Rectal smooth muscle tissue (tissue), 1 donor: ENCODE results near the gene IQCK.

Experiments
- H3K27ac ChIP-seq: one replicate; pipeline ENCODE4 v1.7.0; 2013; ENCODE audit warnings: low read depth, low read length, inconsistent platforms
- H3K27me3 ChIP-seq: one replicate; pipeline ENCODE4 v1.7.0; 2013; ENCODE audit warnings: low read length; ENCODE audit not compliant: control insufficient read depth, insufficient read depth
- H3K36me3 ChIP-seq: one replicate; pipeline ENCODE4 v1.7.0; 2013; ENCODE audit warnings: low read length; ENCODE audit not compliant: control insufficient read depth, insufficient read depth
- H3K4me1 ChIP-seq: one replicate; pipeline ENCODE4 v1.7.0; 2013; ENCODE audit warnings: low read length; ENCODE audit not compliant: control insufficient read depth, insufficient read depth
- H3K4me3 ChIP-seq: one replicate; pipeline ENCODE4 v1.7.0; 2013; ENCODE audit warnings: low read length
- H3K9ac ChIP-seq: one replicate; pipeline ENCODE4 v1.7.0; 2013; ENCODE audit warnings: low read length

Gene IQCK

GRCh38 chr16:19737306-19738038 lies 19.4 kb downstream of the IQCK start:
- Histone ChIP-seq H3K4me1 (no peaks in the 10 kb centered on the region), H3K4me3 (no peak overlapping the region), H3K36me3 (no peaks in the 10 kb centered on the region), H3K27me3 (no peaks in the 10 kb centered on the region), H3K27ac (no peak overlapping the region), H3K9ac (no peak overlapping the region)

- Histone ChIP-seq H3K36me3 (no peaks in the 10 kb centered on the region), H3K27ac (no peak overlapping the region), H3K9ac (no peak overlapping the region), H3K4me1 (no peaks in the 10 kb centered on the region), H3K27me3 (no peaks in the 10 kb centered on the region), H3K4me3 (no peak overlapping the region)
These were observed 23.3 kb downstream of the IQCK start for GRCh38 chr16:19741354-19741753.

GRCh38 chr16:19743816-19744159 lies 25.7 kb downstream of the IQCK start:
- Histone ChIP-seq H3K27me3 (no peaks in the 10 kb centered on the region), H3K4me3 (no peak overlapping the region), H3K4me1 (no peaks in the 10 kb centered on the region), H3K9ac (no peak overlapping the region), H3K36me3 (no peaks in the 10 kb centered on the region), H3K27ac (no peak overlapping the region)

GRCh38 chr16:19744670-19745069 lies 26.6 kb downstream of the IQCK start:
- no peak overlapping the region for H3K9ac ChIP-seq
- H3K27ac ChIP-seq: no peak overlapping the region
- no peak overlapping the region for H3K4me3 ChIP-seq
- H3K36me3 ChIP-seq: no peaks in the 10 kb centered on the region
- H3K4me1 ChIP-seq: no peaks in the 10 kb centered on the region
- H3K27me3 ChIP-seq: no peaks in the 10 kb centered on the region

- H3K4me1 ChIP-seq: no peaks in the 10 kb centered on the region
- no peaks in the 10 kb centered on the region for H3K27me3 ChIP-seq
- H3K4me3 ChIP-seq: no peak overlapping the region
- H3K9ac ChIP-seq: no peak overlapping the region
- no peaks in the 10 kb centered on the region for H3K36me3 ChIP-seq
- H3K27ac ChIP-seq: no peak overlapping the region
These were observed 27.4 kb downstream of the IQCK start for GRCh38 chr16:19745286-19746010.

- Histone ChIP-seq H3K4me1 (no peaks in the 10 kb centered on the region), H3K27ac (no peak overlapping the region)
These were observed 28.5 kb downstream of the IQCK start for GRCh38 chr16:19746561-19746960.

GRCh38 chr16:19748389-19749168 lies 30.5 kb downstream of the IQCK start:
- Histone ChIP-seq H3K4me3 (no peak overlapping the region), H3K27ac (no peak overlapping the region), H3K27me3 (no peaks in the 10 kb centered on the region), H3K9ac (no peak overlapping the region), H3K4me1 (no peaks in the 10 kb centered on the region), H3K36me3 (no peaks in the 10 kb centered on the region)

More at GRCh38 chr16:19746561-19746960, 28.5 kb downstream of the IQCK start:
- no peak overlapping the region for H3K9ac ChIP-seq
- H3K4me3 ChIP-seq: no peak overlapping the region
- H3K27me3 ChIP-seq: no peaks in the 10 kb centered on the region
- no peaks in the 10 kb centered on the region for H3K36me3 ChIP-seq

- Histone ChIP-seq H3K36me3 (no peaks in the 10 kb centered on the region), H3K27me3 (no peaks in the 10 kb centered on the region), H3K9ac (no peak overlapping the region), H3K4me1 (no peaks in the 10 kb centered on the region), H3K4me3 (no peak overlapping the region), H3K27ac (no peak overlapping the region)
These were observed 31.6 kb downstream of the IQCK start for GRCh38 chr16:19749571-19750080.

GRCh38 chr16:19751478-19752385 lies 33.7 kb downstream of the IQCK start:
- Histone ChIP-seq H3K36me3 (no peaks in the 10 kb centered on the region), H3K27me3 (no peaks in the 10 kb centered on the region), H3K9ac (no peak overlapping the region), H3K4me3 (no peak overlapping the region), H3K4me1 (no peaks in the 10 kb centered on the region), H3K27ac (no peak overlapping the region)

GRCh38 chr16:19753815-19754643 lies 36.0 kb downstream of the IQCK start:
- H3K27me3 ChIP-seq: no peaks in the 10 kb centered on the region
- H3K4me3 ChIP-seq: no peak overlapping the region
- no peaks in the 10 kb centered on the region for H3K4me1 ChIP-seq
- H3K9ac ChIP-seq: no peak overlapping the region
- no peak overlapping the region for H3K27ac ChIP-seq
- H3K36me3 ChIP-seq: no peaks in the 10 kb centered on the region

- Histone ChIP-seq H3K9ac (no peak overlapping the region), H3K27me3 (no peaks in the 10 kb centered on the region), H3K27ac (no peak overlapping the region), H3K36me3 (no peaks in the 10 kb centered on the region), H3K4me1 (no peaks in the 10 kb centered on the region), H3K4me3 (no peak overlapping the region)
These were observed 36.6 kb downstream of the IQCK start for GRCh38 chr16:19754644-19755036.
